ENCODE results near the gene RNF17.

The RNF17 gene

GRCh38 chr13:24896061-24896460 lies 132.1 kb downstream of the RNF17 start:
- DNase-seq: no peak

DNA sequence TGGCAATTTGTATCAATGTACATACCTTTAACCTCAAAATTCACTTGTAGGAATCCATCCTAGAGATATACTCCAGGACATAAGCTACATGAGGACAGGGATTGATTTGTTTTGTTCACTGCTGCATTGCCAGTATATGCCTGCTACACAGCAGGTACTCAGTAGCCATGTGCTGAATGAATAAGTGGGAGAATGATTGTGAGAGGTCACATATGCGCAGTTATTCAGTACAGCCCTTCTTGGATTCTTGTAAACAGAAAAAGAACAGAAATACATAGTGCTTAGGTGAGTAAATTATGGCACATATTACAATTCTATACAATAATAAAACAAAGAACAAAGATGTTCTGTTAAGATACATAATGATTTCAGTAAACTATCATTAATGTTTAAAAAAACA lies 133.3 kb downstream of the RNF17 start:
- DNase-seq: no peak

GRCh38 chr13:24899601-24900000 lies 135.6 kb downstream of the RNF17 start:
- DNase-seq: no peak

GRCh38 chr13:24900507-24900906 lies 136.5 kb downstream of the RNF17 start:
- DNase-seq: no peak

GRCh38 chr13:24905242-24905641 lies 141.3 kb downstream of the RNF17 start:
- no peak for DNase-seq

DNA sequence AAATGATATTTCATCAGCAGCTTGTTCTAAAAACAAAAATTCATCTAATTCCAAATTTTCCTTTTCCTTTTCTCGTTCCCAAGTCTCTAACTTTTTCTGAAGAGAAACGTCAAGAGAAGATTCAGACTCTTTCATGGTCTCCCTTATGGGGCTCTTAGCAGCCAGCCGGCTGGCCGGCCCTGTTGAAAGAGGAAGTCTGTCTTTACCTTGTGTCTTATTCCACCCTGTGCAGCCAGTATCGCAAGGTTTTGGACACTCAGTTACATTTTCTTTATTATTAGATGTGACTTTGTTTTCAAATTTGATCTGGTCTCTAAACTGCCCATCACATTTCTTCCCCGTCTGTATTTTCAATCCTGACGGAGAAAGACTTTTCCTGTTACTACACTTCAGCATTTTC lies 142.3 kb downstream of the RNF17 start:
- no peak for DNase-seq

- no peak for DNase-seq
These were observed 146.6 kb downstream of the RNF17 start for GRCh38 chr13:24910502-24911132.

DNA sequence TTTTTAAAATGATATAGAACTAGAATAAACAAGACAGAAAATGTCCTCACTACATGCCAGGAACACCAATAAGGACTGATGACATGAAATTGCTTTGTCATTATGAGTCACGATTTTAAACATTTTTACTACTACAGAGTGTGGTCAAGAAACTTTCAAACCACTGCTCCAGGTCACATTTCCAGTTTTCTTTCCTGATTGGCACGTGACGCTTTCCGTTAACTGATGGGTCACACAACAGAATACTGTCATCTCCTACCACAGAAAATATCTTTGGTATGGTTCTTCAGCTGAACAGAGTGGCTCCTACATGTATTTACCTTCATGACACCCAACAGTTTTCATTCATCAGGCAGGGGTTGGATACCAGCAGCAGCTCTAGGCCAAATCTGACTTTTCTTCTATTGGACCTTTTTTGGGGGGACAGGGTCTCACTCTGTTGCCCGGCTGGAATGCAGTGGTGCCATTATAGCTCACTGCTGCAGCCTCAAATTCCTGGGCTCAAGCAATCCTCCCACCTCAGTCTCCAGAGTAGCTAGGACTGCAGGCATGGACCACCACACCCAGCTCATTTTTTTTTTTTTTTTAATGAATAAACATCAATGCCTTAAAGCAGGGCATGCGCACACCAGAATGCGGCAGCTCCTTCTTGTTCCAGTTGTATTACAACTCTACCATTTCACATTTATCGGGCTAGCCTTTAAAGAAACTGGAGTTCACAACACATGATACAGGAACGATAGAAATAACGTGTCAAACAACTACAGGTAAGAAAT lies 147.4 kb downstream of the RNF17 start:
- no peak for DNase-seq

DNA sequence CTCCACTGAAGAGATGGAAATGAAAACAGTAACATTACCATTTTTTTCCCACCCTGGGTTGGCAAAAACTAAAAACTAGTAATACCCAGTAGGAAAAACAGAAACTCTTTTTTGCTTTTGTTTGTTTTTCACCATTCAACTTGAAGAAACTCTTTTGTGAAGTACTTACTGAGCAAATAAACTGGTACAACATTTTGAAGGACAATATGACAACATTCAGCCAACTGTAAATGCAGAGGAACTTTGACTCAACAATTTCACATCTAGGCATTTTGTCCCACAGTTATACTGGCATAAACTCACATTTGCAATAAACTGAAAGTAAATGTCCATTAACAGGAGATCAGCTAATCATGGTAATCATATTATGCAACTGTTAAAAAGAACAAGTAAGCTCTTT lies 152.5 kb downstream of the RNF17 start:
- DNase-seq: no peak

GRCh38 chr13:24921003-24921402 lies 157.0 kb downstream of the RNF17 start:
- DNase-seq: no peak

- DNase-seq: no peak
These were observed 157.9 kb downstream of the RNF17 start for GRCh38 chr13:24921881-24922280.

DNA sequence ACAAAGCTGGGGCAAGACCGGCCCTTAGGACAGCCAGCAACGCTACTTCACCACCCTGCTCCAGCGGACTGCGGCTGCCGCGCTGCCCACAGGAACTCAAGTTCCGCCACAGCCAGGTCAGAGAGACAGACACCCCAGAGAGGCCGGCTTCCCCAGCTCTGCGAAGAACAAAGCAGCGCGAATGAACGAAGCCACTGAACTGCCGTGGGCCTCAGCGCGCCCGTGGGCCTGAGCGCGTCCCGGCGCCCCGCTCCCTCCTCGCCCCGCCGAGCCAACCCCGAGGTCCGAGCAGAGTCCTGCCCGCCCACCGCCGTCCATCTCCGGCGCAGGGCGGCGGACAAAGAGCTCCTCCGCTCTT lies 158.4 kb downstream of the RNF17 start:
- DNase-seq: no peak

DNA sequence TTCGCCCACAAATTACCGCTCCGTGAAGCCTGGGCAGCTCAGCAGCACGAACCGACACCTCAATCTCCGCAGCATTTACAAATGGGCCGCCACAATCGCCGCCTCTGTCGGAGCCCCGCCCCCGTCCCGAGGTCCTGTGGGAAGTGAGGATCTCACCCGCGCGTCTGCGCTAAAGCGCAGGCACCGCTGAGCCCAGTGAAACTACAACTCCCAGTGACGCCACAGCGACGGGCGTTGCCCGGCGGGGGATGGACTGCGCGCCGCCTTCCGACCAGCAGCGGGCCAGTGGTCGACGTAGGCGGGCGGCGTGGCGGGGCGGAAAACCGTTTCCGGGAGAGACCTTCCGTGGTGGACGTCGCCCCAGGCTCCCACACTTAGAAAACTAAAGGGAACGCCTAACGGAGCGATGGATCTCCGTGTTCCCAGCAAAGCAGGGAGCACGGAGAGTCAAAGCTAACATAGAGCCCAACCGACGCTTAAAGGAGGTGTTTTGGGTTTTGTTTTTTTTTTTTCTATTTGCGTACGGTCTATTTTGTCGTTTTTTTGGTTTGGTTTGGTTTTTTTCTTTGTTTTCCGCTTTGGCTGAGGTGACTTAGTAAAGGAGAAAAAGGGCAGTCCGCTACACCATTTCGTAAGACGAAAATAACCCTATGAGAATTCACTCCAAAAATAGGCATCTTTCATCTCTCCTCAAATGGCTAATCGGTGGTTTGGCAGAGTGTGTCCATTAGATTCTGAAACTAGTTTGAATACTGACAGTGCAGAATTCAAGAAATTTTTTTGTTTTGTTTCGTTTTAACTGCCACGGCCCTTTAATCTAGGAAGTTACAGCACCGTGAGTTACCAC lies 159.0 kb downstream of the RNF17 start:
- DNase-seq: peak; percentile 87

- DNase-seq: no peak
These were observed 161.6 kb downstream of the RNF17 start for GRCh38 chr13:24925318-24926231.

DNA sequence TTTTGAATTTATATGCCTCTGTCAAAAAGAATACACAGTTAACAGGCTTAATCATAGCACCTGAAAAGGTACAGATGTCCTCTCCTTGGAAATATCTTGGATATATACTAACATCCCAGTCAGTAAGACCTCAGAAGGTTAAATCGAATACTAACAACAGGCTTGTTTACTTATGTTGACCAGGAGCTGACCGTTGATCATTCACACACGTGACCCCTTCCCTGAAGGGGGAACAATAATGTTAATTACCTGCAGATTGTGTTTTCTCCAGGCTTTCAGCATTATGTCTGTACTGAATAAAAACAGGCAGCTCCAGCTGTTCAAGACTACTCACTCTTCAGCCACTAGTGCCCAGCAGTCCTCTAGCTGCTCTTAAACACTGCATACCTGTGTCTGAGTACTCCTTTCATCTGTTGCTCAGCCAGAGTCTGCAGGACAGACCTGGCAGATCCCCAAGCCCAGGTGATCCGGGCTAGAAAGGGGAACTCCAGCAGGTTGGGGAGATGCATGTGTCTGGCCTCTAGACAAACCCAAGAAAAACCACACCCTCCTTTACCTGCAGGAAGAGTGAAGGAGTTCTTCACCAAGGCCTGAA lies 163.9 kb downstream of the RNF17 start:
- DNase-seq: no peak

- no peak for DNase-seq
These were observed 165.2 kb downstream of the RNF17 start for GRCh38 chr13:24929196-24929595.
